Loucy (cell line): ENCODE measurements around the gene RPS23.
A peak's percentile ranks its signal among the peaks of the same experiment; 100 is the strongest.

ENCODE experiments used
- H2AFZ ChIP-seq: fragments of 200-600 bp; sonication (generic); 2 replicates; pipeline ENCODE4 v1.6.0; 2016; ENCODE audit warnings: antibody characterized with exemption, mild to moderate bottlenecking, low read length, moderate library complexity
- H3F3A ChIP-seq: fragments of 200-600 bp; 2 replicates; pipeline ENCODE4 v1.6.0; 2016; ENCODE audit warnings: antibody characterized with exemption, low read depth, mild to moderate bottlenecking
- H3K27me3 ChIP-seq: fragments of 200-600 bp; sonication (generic); 2 replicates; pipeline ENCODE4 v1.6.1; 2014; ENCODE audit warnings: low read length, mild to moderate bottlenecking; ENCODE audit not compliant: insufficient read depth, poor library complexity, severe bottlenecking
- H3K36me3 ChIP-seq: fragments of 200-600 bp; sonication (generic); 2 replicates; pipeline ENCODE4 v1.6.1; 2016; ENCODE audit warnings: low read length; ENCODE audit not compliant: insufficient read depth
- H3K4me1 ChIP-seq: fragments of 200-600 bp; sonication (generic); 2 replicates; pipeline ENCODE4 v1.5.1; 2014; ENCODE audit warnings: low read length, mild to moderate bottlenecking; ENCODE audit not compliant: insufficient read depth, poor library complexity, severe bottlenecking
- H3K4me2 ChIP-seq: fragments of 200-600 bp; sonication (generic); 2 replicates; pipeline ENCODE4 v1.6.0; 2014; ENCODE audit warnings: antibody characterized with exemption, low read length, low read depth, mild to moderate bottlenecking; ENCODE audit not compliant: poor library complexity, severe bottlenecking
- H3K4me3 ChIP-seq: fragments of 200-600 bp; sonication (generic); 2 replicates; pipeline ENCODE4 v1.5.1; 2014; ENCODE audit warnings: low read length, mild to moderate bottlenecking, mixed read lengths; ENCODE audit not compliant: poor library complexity, severe bottlenecking
- H3K79me2 ChIP-seq: fragments of 200-600 bp; sonication (generic); 2 replicates; pipeline ENCODE4 v1.6.1; 2014; ENCODE audit warnings: low read length; ENCODE audit not compliant: insufficient read depth
- H3K9ac ChIP-seq: fragments of 200-600 bp; sonication (generic); 2 replicates; pipeline ENCODE4 v1.6.0; 2014; ENCODE audit warnings: mild to moderate bottlenecking, low read depth, low read length, moderate library complexity; ENCODE audit not compliant: poor library complexity, severe bottlenecking
- H3K9me2 ChIP-seq: fragments of 200-600 bp; sonication (generic); replicated peaks from 2 replicates; pipeline ENCODE4 v1.6.1; 2016; ENCODE audit warnings: low read depth, low read length, mixed read lengths
- H3K9me3 ChIP-seq: fragments of 200-600 bp; sonication (generic); 2 replicates; pipeline ENCODE4 v1.6.1; 2014; ENCODE audit warnings: mild to moderate bottlenecking, antibody characterized with exemption, low read length, low read depth; ENCODE audit not compliant: insufficient read depth
- H4K20me1 ChIP-seq: fragments of 200-600 bp; sonication (generic); 2 replicates; pipeline ENCODE4 v1.6.0; 2014; ENCODE audit warnings: antibody characterized with exemption, low read length, mild to moderate bottlenecking; ENCODE audit not compliant: insufficient read depth, poor library complexity, severe bottlenecking
- CTCF ChIP-seq: fragments of 200-600 bp; sonication (generic); conservative IDR thresholded peaks from 2 replicates; pipeline ENCODE4 v1.5.1; 2014; ENCODE audit warnings: mild to moderate bottlenecking, antibody characterized with exemption, low read length
- EZH2phosphoT487 ChIP-seq: fragments of 200-600 bp; IDR thresholded peaks from 2 replicates; pipeline ENCODE4 v1.6.1; 2018; ENCODE audit warnings: antibody characterized with exemption, mild to moderate bottlenecking, moderate library complexity, borderline replicate concordance

The RPS23 gene

GRCh38 chr5:82277987-82278710, at the start of gene RPS23:
Gene RPS23, minus strand, starts transcription at chr5:82278354. Its CDS starts 31 bp downstream, at chr5:82278323.
- H3K79me2 ChIP-seq: peaks cover 54% of the 10 kb centered on the region
- peak within 1 kb of the TSS; percentile 93 for H2AFZ ChIP-seq
- no peaks in the 10 kb centered on the region for H3K9me2 ChIP-seq
- TF ChIP-seq EZH2phosphoT487 (no peak), CTCF (no peak)
- peaks cover 50% of the 10 kb centered on the region for H3K4me1 ChIP-seq
- no peaks in the 10 kb centered on the region for H3F3A ChIP-seq
- peaks cover 5% of the 10 kb centered on the region for H3K27me3 ChIP-seq
- H3K36me3 ChIP-seq: peaks cover 30% of the 10 kb centered on the region
- H3K4me3 ChIP-seq: peak within 1 kb of the TSS; percentile 93
- H3K4me2 ChIP-seq: peak within 1 kb of the TSS; percentile 89
- no peaks in the 10 kb centered on the region for H3K9me3 ChIP-seq
- H3K9ac ChIP-seq: peak within 1 kb of the TSS; percentile 98
- H4K20me1 ChIP-seq: peaks cover 33% of the 10 kb centered on the region

- Histone ChIP-seq H3K36me3 (no peaks in the 10 kb centered on the region), H3K9ac (no peak overlapping the region), H3F3A (no peaks in the 10 kb centered on the region), H2AFZ (no peak overlapping the region), H3K79me2 (no peaks in the 10 kb centered on the region), H3K9me3 (no peaks in the 10 kb centered on the region), H3K9me2 (no peaks in the 10 kb centered on the region), H4K20me1 (no peaks in the 10 kb centered on the region), H3K27me3 (no peaks in the 10 kb centered on the region), H3K4me2 (no peak overlapping the region), H3K4me3 (no peak overlapping the region), H3K4me1 (peaks cover 17% of the 10 kb centered on the region)
- no peak for TF ChIP-seq CTCF
- no peak for TF ChIP-seq EZH2phosphoT487
Observed at GRCh38 chr5:82327941-82328340, 49.8 kb upstream of the RPS23 start.

GRCh38 chr5:82325996-82326395, 47.8 kb upstream of the RPS23 start:
- H3K9me3 ChIP-seq: no peaks in the 10 kb centered on the region
- no peak overlapping the region for H3K4me2 ChIP-seq
- H3K27me3 ChIP-seq: no peaks in the 10 kb centered on the region
- H3K9ac ChIP-seq: no peak overlapping the region
- no peak overlapping the region for H3K4me3 ChIP-seq
- TF ChIP-seq EZH2phosphoT487 (no peak), CTCF (no peak)
- no peak overlapping the region for H2AFZ ChIP-seq
- no peaks in the 10 kb centered on the region for H3K9me2 ChIP-seq
- H4K20me1 ChIP-seq: no peaks in the 10 kb centered on the region
- H3K36me3 ChIP-seq: no peaks in the 10 kb centered on the region
- no peaks in the 10 kb centered on the region for H3K79me2 ChIP-seq
- H3K4me1 ChIP-seq: peaks cover 9% of the 10 kb centered on the region
- H3F3A ChIP-seq: no peaks in the 10 kb centered on the region
